Vagina (tissue), 2 donors: ENCODE data around the gene HOXD11. TPM values are rescaled to one million over a fixed set of nuclear protein-coding genes. Genes with fewer than 3 reads are reported as not detected.
A peak's percentile ranks its signal among the peaks of the same experiment; 100 is the strongest.

ENCODE experiments used
- DNase-seq, 2 donors: peaks; one replicate each; pipeline ENCODE4 v3.0.0-alpha.2; 2017; ENCODE audit errors: extremely low spot score in 2 of 2
- H3K27ac ChIP-seq: fragments of 200-600 bp; sonication (generic); one replicate; pipeline ENCODE4 v1.5.1; 2019
- H3K27me3 ChIP-seq: fragments of 200-600 bp; sonication (generic); one replicate; pipeline ENCODE4 v1.5.1; 2019
- H3K36me3 ChIP-seq, 2 donors: fragments of 200-600 bp; sonication (generic); one replicate each; pipeline ENCODE4 v1.5.1; 2017 to 2019
- H3K4me1 ChIP-seq: fragments of 200-600 bp; sonication (generic); one replicate; pipeline ENCODE4 v1.5.1; 2019
- H3K4me3 ChIP-seq, 2 donors: fragments of 200-600 bp; sonication (generic); 1 replicate in 1 of 2; 2 replicates in 1 of 2; pipeline ENCODE4 v1.5.1; 2016 to 2019
- H3K9me3 ChIP-seq: fragments of 200-600 bp; sonication (generic); one replicate; pipeline ENCODE4 v1.5.1; 2019
- POLR2A ChIP-seq, 2 donors: fragments of 450-650 bp; IDR thresholded peaks; one replicate each; pipeline ENCODE4 v1.6.1; 2017; ENCODE audit warnings: antibody characterized with exemption in 2 of 2, mild to moderate bottlenecking in 2 of 2, moderate library complexity in 2 of 2
- POLR2AphosphoS5 ChIP-seq, 2 donors: sonication (generic); formaldehyde crosslinking; IDR thresholded peaks; one replicate each; pipeline ENCODE4 v1.9.0; 2017; ENCODE audit warnings: antibody characterized with exemption in 2 of 2, mild to moderate bottlenecking in 2 of 2, low read depth in 1 of 2; ENCODE audit not compliant: insufficient read depth in 1 of 2
- intact Hi-C: fragments of 100-400 bp; cut with DNase I; formaldehyde crosslinking; loops from one replicate; pipeline ENCODE4 v1.15.1; 2023
- total RNA-seq: library from RNA; depleted of rRNA; stranded (reverse); fragments of >200 nt; gene quantifications from one replicate; pipeline ENCODE4 v1.2.3, GENCODE V29; 2016
- TF ChIP-seq, protein P1 (sequence below), 3 experiments: fragments of 450-650 bp in 2 of 3; fragments of 200-600 bp in 1 of 3; sonication (generic) in 1 of 3; IDR thresholded peaks; one replicate each; pipeline ENCODE4 v1.5.1; 2017 to 2019; ENCODE audit warnings: antibody characterized with exemption in 3 of 3, mild to moderate bottlenecking in 2 of 3, moderate library complexity in 2 of 3

The HOXD11 gene
- total RNA-seq, 1 donor from 2014 or later: 19.4 TPM

DNA sequence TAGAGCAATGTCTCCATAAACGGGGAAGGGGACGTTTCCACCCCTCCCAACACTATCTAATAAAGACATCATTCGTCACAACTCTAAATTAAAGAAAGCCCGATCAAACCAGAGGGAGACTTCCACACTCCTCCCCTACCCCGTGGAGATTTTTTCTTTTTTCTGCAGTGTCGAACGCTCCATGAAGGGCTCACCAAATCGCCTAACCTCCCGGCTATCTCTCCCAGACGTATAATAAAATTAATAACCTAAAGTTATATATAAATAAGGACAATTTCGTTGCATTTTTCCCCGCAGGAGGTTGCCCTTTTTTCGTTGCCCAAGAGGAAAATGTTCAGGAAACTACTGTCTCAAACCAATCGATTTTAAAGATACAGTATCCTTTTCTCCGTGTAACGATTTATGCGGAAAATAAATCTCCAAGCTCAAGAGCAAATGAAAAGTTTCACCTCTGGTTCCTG lies 25.7 kb upstream of the HOXD11 start:
- H3K27ac ChIP-seq: peak overlapping the region; percentile 93
- intact Hi-C loops: loop anchor here (10.0 kb wide), 1 partner anchor 1747 kb away; the partner anchor contains the start of gene SP9
- peaks cover 51% of the 10 kb centered on the region for H3K4me1 ChIP-seq
- no peaks in the 10 kb centered on the region for H3K36me3 ChIP-seq
- DNase-seq: no peak
- H3K4me3 ChIP-seq: peak overlapping the region; percentile 49 to 52
- TF ChIP-seq POLR2A (IDR thresholded peaks at IDR 0.05) (no peak), POLR2AphosphoS5 (IDR thresholded peaks at IDR 0.05; ENCODE audit: insufficient read depth in 1 of 2, low read depth in 1 of 2) (no peak)
- TF ChIP-seq, protein P1, sequence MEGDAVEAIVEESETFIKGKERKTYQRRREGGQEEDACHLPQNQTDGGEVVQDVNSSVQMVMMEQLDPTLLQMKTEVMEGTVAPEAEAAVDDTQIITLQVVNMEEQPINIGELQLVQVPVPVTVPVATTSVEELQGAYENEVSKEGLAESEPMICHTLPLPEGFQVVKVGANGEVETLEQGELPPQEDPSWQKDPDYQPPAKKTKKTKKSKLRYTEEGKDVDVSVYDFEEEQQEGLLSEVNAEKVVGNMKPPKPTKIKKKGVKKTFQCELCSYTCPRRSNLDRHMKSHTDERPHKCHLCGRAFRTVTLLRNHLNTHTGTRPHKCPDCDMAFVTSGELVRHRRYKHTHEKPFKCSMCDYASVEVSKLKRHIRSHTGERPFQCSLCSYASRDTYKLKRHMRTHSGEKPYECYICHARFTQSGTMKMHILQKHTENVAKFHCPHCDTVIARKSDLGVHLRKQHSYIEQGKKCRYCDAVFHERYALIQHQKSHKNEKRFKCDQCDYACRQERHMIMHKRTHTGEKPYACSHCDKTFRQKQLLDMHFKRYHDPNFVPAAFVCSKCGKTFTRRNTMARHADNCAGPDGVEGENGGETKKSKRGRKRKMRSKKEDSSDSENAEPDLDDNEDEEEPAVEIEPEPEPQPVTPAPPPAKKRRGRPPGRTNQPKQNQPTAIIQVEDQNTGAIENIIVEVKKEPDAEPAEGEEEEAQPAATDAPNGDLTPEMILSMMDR (IDR thresholded peaks at IDR 0.05): no peak
- H3K9me3 ChIP-seq: no peaks in the 10 kb centered on the region
- peaks cover 9% of the 10 kb centered on the region for H3K27me3 ChIP-seq

DNA sequence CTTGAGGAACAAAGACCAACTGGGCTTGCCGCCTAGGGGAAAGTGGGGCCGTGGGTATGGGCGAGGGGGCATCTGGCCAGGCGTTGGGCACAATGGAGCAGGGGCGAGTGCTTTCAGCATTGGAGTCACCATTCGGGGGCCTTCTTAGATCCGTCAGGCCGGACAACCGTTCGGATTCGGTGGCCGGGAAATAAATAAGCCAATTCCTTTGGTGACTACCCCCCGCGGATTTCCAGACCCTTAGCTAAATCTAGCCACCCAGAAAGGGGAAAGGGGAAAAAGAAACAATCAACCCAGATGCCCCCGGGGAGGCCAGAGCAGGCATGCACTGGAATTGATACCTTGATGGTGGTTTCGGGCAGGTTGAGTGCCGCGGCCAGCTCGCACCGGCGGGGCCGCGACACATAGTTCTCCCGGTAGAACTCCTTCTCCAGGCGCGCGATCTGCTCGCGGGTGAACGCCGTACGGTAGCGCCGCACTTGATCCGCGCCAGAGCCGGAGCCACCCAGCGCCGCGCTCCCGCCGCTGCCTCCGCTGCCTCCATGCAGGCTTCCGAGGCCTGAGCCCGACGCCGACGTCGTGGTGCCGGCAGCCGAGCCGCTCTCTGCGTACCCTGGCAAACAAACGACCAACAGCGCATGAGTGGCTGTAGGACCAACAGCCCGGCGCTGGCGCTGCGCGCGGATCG lies 25.1 kb upstream of the HOXD11 start:
- intact Hi-C loops: loop anchor here (10.0 kb wide), 1 partner anchor 1747 kb away; the partner anchor contains the start of gene SP9
- peak overlapping the region; percentile 49 to 52 for H3K4me3 ChIP-seq
- H3K36me3 ChIP-seq: no peaks in the 10 kb centered on the region
- peak in 1 of 2 donors; percentile 84 for DNase-seq
- peaks cover 9% of the 10 kb centered on the region for H3K27me3 ChIP-seq
- peak overlapping the region; percentile 93 for H3K27ac ChIP-seq
- peaks cover 55% of the 10 kb centered on the region for H3K4me1 ChIP-seq
- H3K9me3 ChIP-seq: no peaks in the 10 kb centered on the region
- peak in 1 of 2 donors; percentile 27 for TF ChIP-seq POLR2AphosphoS5 (IDR thresholded peaks at IDR 0.05; ENCODE audit: insufficient read depth in 1 of 2, low read depth in 1 of 2)
- TF ChIP-seq, protein P1 (IDR thresholded peaks at IDR 0.05): no peak

DNA sequence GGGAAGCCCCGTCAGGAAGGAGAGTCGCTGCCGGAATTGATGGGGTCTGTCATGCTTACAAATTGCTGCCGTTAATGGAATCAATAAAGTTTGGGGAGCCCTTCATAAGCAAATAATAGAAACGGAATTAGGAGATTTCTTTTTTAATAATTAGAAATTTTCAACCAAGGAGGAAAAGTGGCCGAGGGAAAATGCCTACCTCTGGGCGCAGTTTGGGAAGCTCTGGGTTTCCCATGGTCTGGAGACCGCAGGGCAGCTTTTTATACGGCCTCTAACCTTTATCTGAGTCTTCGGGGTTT lies 24.6 kb upstream of the HOXD11 start:
- H3K4me1 ChIP-seq: peaks cover 55% of the 10 kb centered on the region
- H3K4me3 ChIP-seq: peak overlapping the region; percentile 49 to 52
- intact Hi-C loops: loop anchor here (10.0 kb wide), 1 partner anchor 1748 kb away; the partner anchor contains the start of gene SP9
- H3K36me3 ChIP-seq: no peaks in the 10 kb centered on the region
- H3K27me3 ChIP-seq: peaks cover 9% of the 10 kb centered on the region
- H3K9me3 ChIP-seq: no peaks in the 10 kb centered on the region
- DNase-seq: no peak
- H3K27ac ChIP-seq: peak overlapping the region; percentile 93
- TF ChIP-seq, protein P1 (IDR thresholded peaks at IDR 0.05): no peak
- TF ChIP-seq POLR2A (IDR thresholded peaks at IDR 0.05) (no peak), POLR2AphosphoS5 (IDR thresholded peaks at IDR 0.05; ENCODE audit: insufficient read depth in 1 of 2, low read depth in 1 of 2) (no peak)

DNA sequence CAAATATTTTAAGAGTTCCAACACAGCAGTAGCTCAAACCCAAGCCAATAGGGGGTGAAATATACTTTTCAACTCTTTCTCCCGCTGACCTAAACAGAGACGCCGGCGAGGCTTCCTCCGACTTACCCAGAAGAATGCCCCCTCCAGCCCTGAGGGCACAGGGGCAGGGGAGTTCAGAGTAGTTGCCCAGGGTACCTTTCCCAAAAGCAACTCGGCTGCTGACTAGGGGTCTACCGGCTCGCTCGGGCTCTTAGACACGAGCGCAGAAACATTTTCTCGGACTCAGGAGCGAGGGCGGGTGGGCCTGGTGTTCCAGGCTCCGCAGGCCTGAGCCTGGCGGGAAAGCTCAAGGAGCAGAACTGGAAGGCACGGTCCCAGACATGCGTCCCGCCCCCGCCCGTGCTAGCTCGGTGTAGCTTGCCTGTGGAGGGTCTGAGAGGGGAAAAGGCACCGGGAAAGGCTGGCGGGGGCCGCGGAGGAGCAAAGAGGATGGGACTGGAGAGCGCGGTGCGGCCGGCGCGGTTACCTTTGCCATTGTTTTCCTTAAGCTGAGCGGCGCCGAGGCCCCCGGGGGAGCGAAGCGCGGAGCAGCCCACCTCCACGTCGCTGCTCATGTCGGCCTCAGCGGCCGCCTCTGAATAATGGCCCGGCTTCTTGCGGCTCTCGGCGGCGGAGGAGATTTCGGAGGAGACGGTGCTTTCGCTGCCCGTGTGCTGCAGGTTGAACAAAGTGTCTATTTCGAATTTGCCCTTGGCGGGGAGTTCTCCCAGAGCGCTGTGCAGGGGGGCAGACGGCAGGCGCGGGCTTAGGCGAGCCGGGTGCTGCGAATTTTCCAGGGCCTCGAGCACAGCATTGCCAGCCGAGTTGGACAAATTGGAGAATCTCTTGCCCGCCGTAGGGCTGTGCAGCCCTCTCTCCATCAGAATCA lies 24.0 kb upstream of the HOXD11 start:
- peak overlapping the region; percentile 49 to 52 for H3K4me3 ChIP-seq
- TF ChIP-seq POLR2AphosphoS5 (IDR thresholded peaks at IDR 0.05; ENCODE audit: insufficient read depth in 1 of 2, low read depth in 1 of 2): peak in 1 of 2 donors; percentile 45
- TF ChIP-seq, protein P1 (IDR thresholded peaks at IDR 0.05): no peak
- TF ChIP-seq POLR2A (IDR thresholded peaks at IDR 0.05): no peak
- peak overlapping the region; percentile 93 for H3K27ac ChIP-seq
- H3K4me1 ChIP-seq: peaks cover 60% of the 10 kb centered on the region
- peaks cover 9% of the 10 kb centered on the region for H3K27me3 ChIP-seq
- no peaks in the 10 kb centered on the region for H3K36me3 ChIP-seq
- H3K9me3 ChIP-seq: no peaks in the 10 kb centered on the region
- intact Hi-C loops: loop anchor here (10.0 kb wide), 1 partner anchor 1748 kb away; the partner anchor contains the start of gene SP9
- DNase-seq: peak in 1 of 2 donors; percentile 86
